HG03571 (cell line): ENCODE results near the gene TRAPPC10.

Experiments used
- ATAC-seq: cut with Tn5 transposase; IDR thresholded peaks from one replicate; pipeline ENCODE4 v1.9.1; 2021; ENCODE audit not compliant: unreplicated experiment

Gene TRAPPC10

GRCh38 chr21:44029460-44030087 is 17.5 kb downstream of the TRAPPC10 start:
- ATAC-seq = no peak

- no peak for ATAC-seq
These were observed 23.1 kb downstream of the TRAPPC10 start for GRCh38 chr21:44035244-44035643.

- ATAC-seq = no peak
These were observed 26.0 kb downstream of the TRAPPC10 start for GRCh38 chr21:44038063-44038462.

- no peak for ATAC-seq
These were observed 27.7 kb downstream of the TRAPPC10 start for GRCh38 chr21:44039828-44040227.

- ATAC-seq = no peak
These were observed 31.5 kb downstream of the TRAPPC10 start for GRCh38 chr21:44043613-44044012.

GRCh38 chr21:44046734-44047133 is 34.6 kb downstream of the TRAPPC10 start:
- ATAC-seq = no peak

GRCh38 chr21:44047996-44048560 is 36.0 kb downstream of the TRAPPC10 start:
- no peak for ATAC-seq

- ATAC-seq = no peak
These were observed 37.1 kb downstream of the TRAPPC10 start for GRCh38 chr21:44049182-44049581.

GRCh38 chr21:44049606-44050005 is 37.5 kb downstream of the TRAPPC10 start:
- no peak for ATAC-seq

GRCh38 chr21:44050276-44050675 is 38.2 kb downstream of the TRAPPC10 start:
- no peak for ATAC-seq

- ATAC-seq = no peak
These were observed 39.4 kb downstream of the TRAPPC10 start for GRCh38 chr21:44051462-44051941.

- no peak for ATAC-seq
These were observed 40.1 kb downstream of the TRAPPC10 start for GRCh38 chr21:44052071-44052829.

- ATAC-seq = no peak
These were observed 40.7 kb downstream of the TRAPPC10 start for GRCh38 chr21:44052830-44053226.

GRCh38 chr21:44053567-44053966 is 41.5 kb downstream of the TRAPPC10 start:
- ATAC-seq = no peak

GRCh38 chr21:44054710-44055109 is 42.6 kb downstream of the TRAPPC10 start:
- no peak for ATAC-seq

- ATAC-seq = no peak
These were observed 44.9 kb downstream of the TRAPPC10 start for GRCh38 chr21:44057055-44057454.

GRCh38 chr21:44057960-44058651 is 46.0 kb downstream of the TRAPPC10 start:
- ATAC-seq = no peak

- no peak for ATAC-seq
These were observed 46.5 kb downstream of the TRAPPC10 start for GRCh38 chr21:44058652-44058964.

- ATAC-seq = no peak
These were observed 46.9 kb downstream of the TRAPPC10 start for GRCh38 chr21:44058981-44059380.

GRCh38 chr21:44059710-44060109 is 47.6 kb downstream of the TRAPPC10 start:
- no peak for ATAC-seq

GRCh38 chr21:44062380-44062779 is 50.3 kb downstream of the TRAPPC10 start:
- no peak for ATAC-seq
